G401.6 (cell line): ENCODE data around the gene FRMD1.

Experiments used
- FAIRE-seq: peaks from 2 replicates; lab custom pipeline; 2012; peaks lifted over from hg19 to GRCh38; lab: Jason Lieb, UNC

The FRMD1 gene

GRCh38 chr6:168078943-168079405 lies at the start of gene FRMD1:
TSS of gene FRMD1 (minus strand) at chr6:168079212. CDS start at chr6:168079094, 118 bp downstream.
- no peak for FAIRE-seq

DNA sequence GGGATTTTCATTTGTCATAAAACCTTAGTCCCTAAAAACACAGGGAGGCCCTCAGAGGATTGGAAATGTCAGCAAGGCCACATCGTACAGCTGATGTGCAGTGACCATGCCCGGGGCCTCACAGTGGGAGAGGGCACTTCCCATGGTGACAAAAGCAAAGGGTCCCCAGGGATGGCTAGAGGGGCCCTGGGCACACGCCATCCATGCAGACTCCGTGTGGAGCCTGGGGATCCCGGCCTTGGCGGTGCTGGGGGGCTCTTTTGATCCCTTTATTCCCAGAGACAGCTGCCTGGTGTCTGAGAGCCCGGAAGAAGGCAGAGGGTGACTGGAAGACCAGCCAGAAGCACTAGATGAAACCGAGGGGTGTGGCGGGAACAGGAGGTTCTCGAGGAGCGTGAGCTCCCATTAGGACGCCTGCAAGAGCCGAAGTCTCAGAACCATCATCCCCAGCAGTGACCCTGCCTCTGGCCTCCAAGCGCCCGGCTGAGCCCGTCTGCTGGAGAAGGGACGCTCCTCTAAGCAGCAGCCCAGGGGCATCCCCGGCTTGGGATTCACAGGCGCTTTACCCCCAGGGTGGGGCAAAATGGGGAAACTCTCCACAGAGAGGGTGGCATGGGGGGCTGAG lies 49.1 kb upstream of the FRMD1 start:
- FAIRE-seq, result no peak

GRCh38 chr6:168127384-168127868 lies 48.4 kb upstream of the FRMD1 start:
- no peak for FAIRE-seq

DNA sequence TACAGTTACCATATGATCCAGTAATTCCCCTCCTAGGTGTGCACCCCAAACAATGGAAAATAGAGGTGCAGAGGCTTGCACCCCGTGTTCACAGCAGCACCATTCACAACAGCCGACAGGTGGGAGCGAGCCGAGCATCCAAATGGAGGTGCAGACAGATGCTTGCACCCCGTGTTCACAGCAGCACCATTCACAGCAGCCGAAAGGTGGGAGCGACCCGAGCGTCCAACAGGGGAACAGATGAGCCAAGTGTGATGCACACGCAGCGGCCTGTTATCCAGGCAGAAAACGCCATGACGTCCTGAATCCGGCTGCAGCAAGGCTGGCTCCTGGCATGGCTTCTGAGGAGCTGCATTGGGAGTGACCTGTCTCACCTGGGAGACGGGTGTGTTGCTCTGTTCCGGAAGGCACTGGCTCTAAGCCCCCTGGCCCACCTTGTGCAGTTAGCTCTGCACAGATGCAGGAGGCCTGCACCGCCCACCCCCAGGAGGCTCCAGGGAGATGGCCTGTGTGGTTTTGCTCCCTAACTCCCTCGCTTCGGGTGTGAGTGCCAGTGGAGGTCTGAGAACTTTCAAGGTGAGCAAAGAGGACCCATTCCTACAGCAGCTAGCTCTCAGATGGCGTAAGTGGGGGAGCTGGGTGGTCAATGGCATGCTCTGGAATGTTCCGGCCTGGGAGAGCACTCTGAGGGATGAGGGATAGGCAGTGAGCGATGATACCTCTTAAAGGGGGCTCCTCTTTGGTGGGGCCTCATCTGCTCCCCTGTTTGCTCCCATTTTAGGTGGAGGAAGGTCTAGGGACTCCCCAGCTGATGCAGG lies 47.8 kb upstream of the FRMD1 start:
- no peak for FAIRE-seq

DNA sequence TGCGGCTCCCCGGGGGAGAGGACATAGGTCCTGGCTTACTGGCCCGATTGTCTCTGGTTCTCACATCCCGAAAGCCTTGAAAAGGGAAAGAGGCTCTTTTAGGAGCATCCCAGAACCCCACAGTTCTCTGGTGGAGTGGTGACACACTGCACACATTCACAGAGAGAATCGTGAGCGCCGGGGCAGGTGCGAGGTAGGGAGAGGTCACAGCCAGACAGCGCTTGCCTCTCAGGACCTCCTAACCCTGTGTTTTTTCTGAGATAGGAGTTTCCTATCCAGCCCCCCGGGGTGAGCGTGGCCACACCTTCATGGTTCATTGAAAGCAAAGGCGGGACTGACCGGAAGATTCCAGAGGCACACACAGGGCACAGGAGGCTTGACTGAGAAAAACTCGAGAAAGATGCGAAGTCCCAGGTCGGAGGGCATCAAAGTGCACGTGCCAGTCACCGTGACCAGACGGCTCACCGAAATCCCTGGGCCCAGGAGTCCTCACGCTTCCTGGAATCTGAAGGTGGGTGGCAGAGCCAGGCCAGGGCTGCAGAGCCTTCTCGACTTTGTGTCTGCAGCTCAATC lies 46.5 kb upstream of the FRMD1 start:
- no peak for FAIRE-seq

- no peak for FAIRE-seq
Observed at GRCh38 chr6:168124921-168125320, 45.9 kb upstream of the FRMD1 start.

DNA sequence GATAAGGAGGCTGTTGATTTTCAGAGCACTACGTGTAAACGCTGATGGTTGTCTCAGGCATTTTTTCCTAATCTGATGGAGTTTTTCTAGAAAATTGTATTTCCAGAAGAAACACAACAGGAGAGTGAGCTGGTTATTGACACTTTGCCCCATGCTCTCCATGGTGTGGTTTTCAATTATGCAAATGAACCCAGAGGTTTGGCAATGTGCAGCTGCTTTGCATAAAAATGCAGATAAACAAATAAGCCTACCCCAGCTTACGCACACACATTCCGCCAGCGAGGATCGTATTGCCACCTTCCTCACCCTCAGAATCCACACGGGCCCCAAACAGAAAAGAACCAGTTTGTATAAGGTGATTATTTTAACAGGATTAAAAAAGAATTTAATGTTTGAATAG lies 45.1 kb upstream of the FRMD1 start:
- no peak for FAIRE-seq

DNA sequence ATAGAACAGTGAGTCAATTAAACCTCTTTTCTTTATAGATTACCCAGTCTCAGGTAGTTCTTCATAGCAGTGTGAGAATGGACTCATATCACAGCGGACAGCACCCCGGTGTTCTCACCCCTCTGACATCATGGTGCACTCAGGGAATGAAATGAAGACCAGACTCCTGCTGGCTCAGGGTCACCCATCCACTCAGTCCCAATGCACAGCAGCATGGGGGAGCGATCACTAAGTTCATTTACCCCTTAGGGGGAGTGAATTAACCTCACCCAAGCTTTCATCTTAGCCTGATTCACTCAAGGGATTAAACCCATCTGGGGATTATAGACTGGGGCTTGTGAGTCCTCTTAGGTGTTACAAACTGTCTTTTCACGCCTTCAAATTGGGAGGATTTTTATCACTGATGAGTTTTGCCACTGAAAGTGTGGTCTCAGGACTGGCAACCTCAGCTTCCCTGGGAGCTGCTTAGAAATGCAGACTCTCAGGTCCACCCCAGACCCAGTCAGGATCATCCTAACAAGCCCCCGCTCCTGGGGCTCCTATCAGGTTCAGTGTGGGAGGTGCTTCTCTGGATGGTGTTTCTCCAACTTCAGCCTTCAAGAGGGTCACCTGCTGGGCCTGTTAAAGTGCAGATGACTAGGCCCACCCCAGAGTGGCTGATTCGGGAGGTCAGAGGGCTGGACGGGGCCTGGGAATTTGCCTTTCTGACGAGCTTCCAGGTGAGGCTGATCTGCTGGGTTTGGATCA lies 44.3 kb upstream of the FRMD1 start:
- no peak for FAIRE-seq

DNA sequence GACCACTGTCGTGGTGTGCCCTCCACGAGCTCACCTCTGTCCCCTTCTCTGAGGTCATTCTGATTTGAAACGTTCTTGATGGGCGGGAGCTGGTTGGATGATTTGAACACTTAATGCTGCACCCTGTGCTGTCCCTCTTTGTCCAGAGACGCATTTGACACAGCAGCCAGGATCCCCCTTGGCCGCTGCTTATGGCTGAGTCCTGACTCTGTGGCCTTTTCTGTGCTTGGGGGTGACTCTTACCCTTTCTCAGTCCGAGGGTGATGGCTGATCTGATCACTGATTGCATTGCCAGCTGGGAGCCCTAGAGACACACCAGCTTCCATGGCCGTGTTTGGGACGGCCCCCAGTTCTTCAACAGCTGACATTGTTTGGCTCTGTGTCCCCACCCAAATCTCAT lies 43.5 kb upstream of the FRMD1 start:
- no peak for FAIRE-seq

GRCh38 chr6:168122011-168122410 lies 43.0 kb upstream of the FRMD1 start:
- FAIRE-seq, result no peak

DNA sequence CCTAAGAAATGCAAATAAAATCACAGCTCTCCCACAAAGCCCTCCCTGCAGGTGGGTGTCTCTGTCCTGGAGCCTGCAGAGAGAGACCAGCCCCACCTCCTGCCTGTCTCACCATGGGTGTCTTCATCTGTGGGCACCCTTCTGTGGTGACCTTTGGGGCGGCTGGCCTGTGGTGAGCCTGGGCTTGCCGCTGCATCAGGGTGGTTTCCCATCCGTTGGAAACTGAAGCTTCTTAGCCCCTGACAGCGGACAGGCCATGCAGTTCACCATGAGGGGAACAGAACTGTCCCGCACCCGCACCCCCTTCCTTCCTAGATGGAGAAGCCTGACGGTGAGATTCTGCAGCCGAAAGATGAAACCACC lies 42.3 kb upstream of the FRMD1 start:
- FAIRE-seq, result no peak

DNA sequence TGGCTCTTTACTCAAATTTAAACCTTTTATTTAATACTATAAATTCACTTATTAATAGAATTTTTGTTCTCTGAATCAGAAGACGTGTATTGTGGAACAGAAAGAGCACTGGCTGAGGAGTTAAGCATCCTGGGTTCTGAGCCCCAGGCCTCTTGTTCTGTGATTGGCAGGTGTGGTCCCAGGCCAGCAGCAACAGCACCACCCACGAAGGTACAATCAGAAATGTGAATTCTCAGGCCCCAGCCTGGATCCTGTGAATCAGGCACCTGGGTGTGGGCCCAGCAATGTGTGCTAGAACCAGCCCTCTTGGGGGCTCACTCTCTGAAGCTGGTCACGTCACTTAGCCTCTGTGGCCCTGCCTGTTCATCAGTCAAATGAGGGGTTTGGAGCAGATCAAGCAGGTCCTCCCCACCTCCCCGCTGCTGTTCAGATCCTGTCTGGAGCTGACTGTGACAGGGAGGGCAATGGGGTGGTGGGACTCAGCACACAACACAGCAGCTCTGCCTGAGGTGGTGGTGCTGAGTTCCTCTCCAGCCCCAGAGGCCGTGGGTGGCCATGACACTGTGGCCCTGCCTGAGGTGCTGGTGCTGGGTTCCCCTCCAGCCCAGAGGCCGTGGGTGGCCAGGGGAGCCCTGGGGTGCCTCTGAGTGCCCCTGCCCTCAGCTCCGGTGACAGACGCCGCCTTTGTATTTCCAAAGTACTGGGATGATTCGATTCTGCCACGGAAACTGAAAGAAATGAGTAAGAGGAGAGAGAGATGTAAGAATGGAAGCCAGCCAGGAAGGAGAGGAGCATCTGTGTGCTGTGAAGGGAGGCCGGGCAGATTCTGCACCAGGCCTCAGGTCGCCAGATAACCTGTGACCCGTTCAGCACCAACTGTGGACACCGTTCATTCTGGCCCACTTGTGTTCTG lies 41.6 kb upstream of the FRMD1 start:
- no peak for FAIRE-seq

DNA sequence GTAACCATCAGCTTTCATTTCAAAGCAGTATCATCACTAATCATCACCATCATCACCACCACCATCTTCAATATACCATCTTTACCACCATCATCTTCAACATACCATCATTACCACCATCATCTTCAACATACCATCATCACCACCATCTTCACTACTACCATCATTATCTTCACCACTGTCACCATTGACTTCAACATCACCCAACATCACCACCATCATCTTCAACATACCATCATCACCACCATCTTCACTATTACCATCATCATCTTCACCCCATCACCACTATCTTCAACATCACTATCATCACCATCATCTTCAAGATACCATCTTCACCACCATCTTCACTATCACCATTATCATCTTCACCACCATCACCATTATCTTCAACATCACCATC lies 40.5 kb upstream of the FRMD1 start:
- FAIRE-seq, result no peak

DNA sequence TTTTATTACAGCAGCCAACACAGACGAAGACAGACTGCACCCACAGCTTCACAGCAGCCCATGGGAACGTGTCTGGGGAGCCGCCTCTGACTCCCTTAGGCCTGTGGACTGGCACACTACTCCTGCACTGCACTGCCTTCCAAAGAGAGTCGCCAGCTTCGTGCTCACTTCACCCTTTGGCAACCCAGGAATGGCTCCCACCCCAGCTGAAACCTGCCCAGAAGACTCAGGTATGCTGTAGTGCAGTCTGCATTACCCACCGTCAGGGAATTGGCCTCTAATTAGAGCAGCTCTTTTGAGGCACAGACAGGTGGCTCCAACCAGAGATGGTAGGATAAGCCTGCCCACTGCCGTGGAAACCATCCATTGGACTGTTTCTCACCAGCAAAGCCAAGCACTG lies 39.9 kb upstream of the FRMD1 start:
- FAIRE-seq, result no peak

GRCh38 chr6:168117942-168118341 lies 38.9 kb upstream of the FRMD1 start:
- no peak for FAIRE-seq

DNA sequence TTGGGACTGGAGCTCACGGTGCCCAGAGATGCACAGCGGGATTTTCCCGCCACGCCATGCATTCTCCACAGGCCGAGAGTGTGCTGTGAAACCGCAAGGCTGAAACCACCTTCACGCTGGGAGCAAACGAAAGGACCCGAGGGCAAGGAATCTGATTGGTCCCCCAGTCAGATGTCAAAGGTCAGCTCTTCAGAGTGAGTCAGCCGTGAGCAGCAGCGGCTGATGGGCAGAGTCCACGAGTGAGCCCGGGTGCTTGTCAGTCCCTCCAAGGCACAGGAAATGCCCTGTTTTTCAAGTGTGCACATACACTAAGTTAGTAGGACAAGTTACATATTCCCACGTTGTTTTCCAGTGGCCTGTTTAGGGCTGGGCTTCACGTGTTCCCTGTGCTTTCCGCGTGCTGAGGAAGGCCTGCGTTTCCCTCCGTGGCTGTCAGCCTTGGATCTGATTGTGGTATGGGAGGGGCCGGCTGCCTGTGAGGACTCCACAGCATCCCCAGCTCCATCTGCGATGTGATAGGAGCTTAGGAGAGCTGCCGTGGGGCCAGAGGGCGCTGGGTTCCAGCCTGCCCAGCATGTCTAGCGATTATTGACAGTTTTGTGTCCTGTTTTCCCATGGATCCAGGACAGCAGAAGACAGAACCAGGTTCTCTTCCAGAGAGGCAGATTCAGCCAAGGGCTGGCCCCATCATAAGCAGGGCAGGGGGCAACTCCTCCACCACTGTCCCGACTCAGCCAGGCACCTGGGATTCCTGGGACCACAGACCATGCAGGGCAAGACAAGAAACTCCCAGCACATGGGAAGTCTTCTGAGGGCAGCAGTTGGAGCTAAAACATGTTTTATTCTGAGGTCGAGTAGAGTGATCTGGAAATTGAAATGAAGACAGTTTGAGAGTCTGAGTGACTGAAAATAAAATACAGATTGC lies 38.2 kb upstream of the FRMD1 start:
- no peak for FAIRE-seq

DNA sequence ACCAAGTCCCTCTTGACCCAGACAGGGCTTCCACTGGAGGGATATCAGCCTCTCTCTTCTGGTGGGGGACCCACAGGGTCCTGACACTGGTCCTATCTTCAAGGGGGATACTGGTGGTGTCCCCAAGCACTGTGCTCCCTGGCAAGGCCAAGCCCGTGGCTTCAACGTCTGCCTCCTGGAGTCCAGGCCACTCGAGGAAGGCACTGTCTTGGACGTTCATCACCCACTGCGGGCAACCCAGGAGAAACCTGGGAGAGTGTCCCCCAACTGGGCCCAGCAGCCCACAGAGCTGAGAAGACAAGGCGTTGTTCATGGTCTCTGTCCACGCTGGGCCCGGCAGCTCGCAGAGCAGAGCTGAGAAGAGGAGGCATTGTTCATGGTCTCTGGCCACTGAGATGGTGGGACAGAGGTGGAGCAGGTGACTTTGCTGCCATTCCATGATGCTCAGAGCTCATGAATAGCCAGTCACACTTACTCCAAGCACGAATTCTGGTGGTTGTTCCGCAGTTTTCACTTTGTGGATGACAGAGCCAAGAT lies 37.5 kb upstream of the FRMD1 start:
- no peak for FAIRE-seq

GRCh38 chr6:168115748-168116437 lies 36.9 kb upstream of the FRMD1 start:
- FAIRE-seq, result no peak

GRCh38 chr6:168113226-168113625 lies 34.2 kb upstream of the FRMD1 start:
- FAIRE-seq, result no peak

DNA sequence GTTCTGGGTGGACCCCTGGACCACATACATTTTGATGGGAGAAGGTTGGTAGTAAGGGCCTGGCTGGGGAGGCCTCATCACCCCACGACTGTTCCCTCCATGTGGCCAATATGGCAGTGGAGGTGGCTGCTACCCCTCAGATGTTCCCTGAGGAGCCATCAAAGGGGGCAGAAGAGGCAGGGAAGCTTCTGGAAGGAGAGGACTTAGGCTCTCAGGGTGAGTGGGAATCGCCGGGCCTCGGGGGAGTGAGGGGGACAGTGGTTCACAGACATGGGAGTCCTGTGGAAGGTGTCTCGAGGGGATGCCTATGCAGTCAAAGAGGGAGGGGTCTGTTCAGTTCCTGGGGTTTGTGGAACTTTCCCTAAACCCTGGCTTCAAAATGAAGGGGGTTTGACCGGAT lies 32.9 kb upstream of the FRMD1 start:
- FAIRE-seq, result no peak
